HFFc6 (cell line): ENCODE data around the gene CD86. TPM values are rescaled to one million over a fixed set of nuclear protein-coding genes. Genes with fewer than 3 reads are reported as not detected.

Experiments used
- DNase-seq: peaks from one replicate; pipeline ENCODE4 v3.0.0-alpha.2; 2018
- H3K27ac Mint-ChIP-seq: 2 replicates; pipeline ENCODE4 v1.8.0; 2020; ENCODE audit warnings: mild to moderate bottlenecking, mixed read lengths
- H3K27me3 Mint-ChIP-seq: 2 replicates; pipeline ENCODE4 v1.8.0; 2021; ENCODE audit warnings: mild to moderate bottlenecking, moderate library complexity, mixed read lengths; ENCODE audit not compliant: insufficient read depth
- H3K36me3 Mint-ChIP-seq: 2 replicates; pipeline ENCODE4 v1.8.0; 2021; ENCODE audit warnings: low read depth, mixed read lengths
- H3K4me1 Mint-ChIP-seq: 2 replicates; pipeline ENCODE4 v1.8.0; 2020; ENCODE audit warnings: low read depth, mixed read lengths
- H3K4me3 Mint-ChIP-seq: 2 replicates; pipeline ENCODE4 v1.8.0; 2020; ENCODE audit warnings: mild to moderate bottlenecking, moderate library complexity, mixed read lengths
- H3K9me3 Mint-ChIP-seq: 2 replicates; pipeline ENCODE4 v1.8.0; 2020; ENCODE audit warnings: mild to moderate bottlenecking, mixed read lengths
- total RNA-seq, 6 experiments: library from RNA; stranded (reverse); fragmentation: NEBNext Ultra II Directional; extraction: Animal tissue kit (Norgen Biotek cat#: 25700); gene quantifications; 2 replicates in 1 of 6; 3 replicates in 5 of 6; pipeline ENCODE4 v1.2.3, GENCODE V29; 2021
- TF ChIP-seq, protein P1 (sequence below): fragments of 200-600 bp; sonication (generic); IDR thresholded peaks from 2 replicates; pipeline ENCODE4 v1.5.0; 2021; ENCODE audit warnings: antibody characterized with exemption, mild to moderate bottlenecking

The CD86 gene
- total RNA-seq, 6 experiments from 2014 or later: not detected

DNA sequence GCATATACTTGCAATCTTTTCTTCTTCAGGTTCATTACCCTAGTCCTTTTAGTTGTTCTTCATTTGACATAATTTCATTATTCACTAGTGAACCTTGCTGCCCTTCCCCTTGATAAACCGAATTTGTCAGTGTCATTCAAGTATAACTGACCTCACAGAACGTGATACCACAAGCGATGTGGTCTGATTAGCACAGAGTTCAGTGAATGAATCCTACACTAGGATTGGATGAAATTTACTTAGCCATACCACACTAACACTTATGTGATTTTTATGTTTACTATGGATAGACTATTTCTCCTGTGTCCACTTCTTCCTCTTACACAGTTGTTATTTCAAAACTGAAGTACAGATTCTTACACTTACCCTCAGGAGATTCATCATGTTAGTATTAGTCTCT is 27.2 kb downstream of the CD86 start:
- Mint-ChIP-seq H3K4me1 (no peaks in the 10 kb centered on the region), H3K27ac (no peak overlapping the region), H3K4me3 (no peak overlapping the region), H3K36me3 (no peaks in the 10 kb centered on the region), H3K27me3 (peaks cover 35% of the 10 kb centered on the region), H3K9me3 (no peaks in the 10 kb centered on the region)
- TF ChIP-seq, protein P1, sequence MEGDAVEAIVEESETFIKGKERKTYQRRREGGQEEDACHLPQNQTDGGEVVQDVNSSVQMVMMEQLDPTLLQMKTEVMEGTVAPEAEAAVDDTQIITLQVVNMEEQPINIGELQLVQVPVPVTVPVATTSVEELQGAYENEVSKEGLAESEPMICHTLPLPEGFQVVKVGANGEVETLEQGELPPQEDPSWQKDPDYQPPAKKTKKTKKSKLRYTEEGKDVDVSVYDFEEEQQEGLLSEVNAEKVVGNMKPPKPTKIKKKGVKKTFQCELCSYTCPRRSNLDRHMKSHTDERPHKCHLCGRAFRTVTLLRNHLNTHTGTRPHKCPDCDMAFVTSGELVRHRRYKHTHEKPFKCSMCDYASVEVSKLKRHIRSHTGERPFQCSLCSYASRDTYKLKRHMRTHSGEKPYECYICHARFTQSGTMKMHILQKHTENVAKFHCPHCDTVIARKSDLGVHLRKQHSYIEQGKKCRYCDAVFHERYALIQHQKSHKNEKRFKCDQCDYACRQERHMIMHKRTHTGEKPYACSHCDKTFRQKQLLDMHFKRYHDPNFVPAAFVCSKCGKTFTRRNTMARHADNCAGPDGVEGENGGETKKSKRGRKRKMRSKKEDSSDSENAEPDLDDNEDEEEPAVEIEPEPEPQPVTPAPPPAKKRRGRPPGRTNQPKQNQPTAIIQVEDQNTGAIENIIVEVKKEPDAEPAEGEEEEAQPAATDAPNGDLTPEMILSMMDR: no peak
- DNase-seq: no peak

DNA sequence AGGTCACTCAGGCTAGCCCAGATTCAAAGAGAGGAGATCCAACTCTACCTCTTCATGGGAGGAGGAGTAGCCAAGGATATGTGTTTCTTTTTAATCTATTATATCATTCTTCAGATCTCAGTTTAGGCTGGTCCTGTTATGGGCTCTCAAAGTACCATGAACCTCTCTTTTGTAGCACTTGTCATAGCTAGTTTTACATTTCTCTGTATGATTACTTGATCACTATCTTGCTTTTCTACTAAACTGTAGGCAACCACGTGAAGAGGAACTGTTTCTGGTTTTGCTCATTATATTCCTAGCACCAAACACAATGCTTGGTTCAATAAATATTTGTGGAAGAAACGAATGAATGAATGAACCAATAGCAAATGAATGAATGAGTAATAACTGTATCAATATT is 29.6 kb downstream of the CD86 start:
- H3K9me3 Mint-ChIP-seq: no peaks in the 10 kb centered on the region
- H3K4me3 Mint-ChIP-seq: no peak overlapping the region
- H3K27ac Mint-ChIP-seq: no peak overlapping the region
- DNase-seq: no peak
- TF ChIP-seq, protein P1: no peak
- H3K36me3 Mint-ChIP-seq: no peaks in the 10 kb centered on the region
- H3K27me3 Mint-ChIP-seq: peaks cover 41% of the 10 kb centered on the region
- H3K4me1 Mint-ChIP-seq: no peaks in the 10 kb centered on the region

DNA sequence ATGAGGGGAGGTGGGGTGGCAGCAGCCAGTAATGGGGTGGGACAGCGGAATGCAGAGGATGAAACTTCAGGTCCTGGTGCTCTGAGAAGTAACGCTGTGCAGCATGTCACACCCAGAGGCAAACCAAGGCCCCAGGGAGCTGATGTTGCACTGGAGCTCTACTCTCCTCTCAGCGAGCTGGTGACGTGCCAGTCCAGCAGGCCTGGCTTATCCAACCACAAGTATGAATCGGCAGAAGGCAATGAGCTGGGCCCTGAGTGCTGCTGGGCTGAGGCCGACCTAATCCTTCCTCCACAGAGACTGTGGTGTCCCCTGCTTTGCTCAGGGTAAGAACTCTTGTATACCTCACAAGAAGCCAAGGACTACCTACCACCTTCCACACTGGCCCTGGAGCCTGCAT is 30.5 kb downstream of the CD86 start:
- no peak overlapping the region for H3K27ac Mint-ChIP-seq
- peak; percentile 5 for DNase-seq
- no peaks in the 10 kb centered on the region for H3K36me3 Mint-ChIP-seq
- no peak overlapping the region for H3K4me3 Mint-ChIP-seq
- H3K4me1 Mint-ChIP-seq: no peaks in the 10 kb centered on the region
- H3K27me3 Mint-ChIP-seq: peaks cover 35% of the 10 kb centered on the region
- H3K9me3 Mint-ChIP-seq: no peaks in the 10 kb centered on the region
- TF ChIP-seq, protein P1: no peak

DNA sequence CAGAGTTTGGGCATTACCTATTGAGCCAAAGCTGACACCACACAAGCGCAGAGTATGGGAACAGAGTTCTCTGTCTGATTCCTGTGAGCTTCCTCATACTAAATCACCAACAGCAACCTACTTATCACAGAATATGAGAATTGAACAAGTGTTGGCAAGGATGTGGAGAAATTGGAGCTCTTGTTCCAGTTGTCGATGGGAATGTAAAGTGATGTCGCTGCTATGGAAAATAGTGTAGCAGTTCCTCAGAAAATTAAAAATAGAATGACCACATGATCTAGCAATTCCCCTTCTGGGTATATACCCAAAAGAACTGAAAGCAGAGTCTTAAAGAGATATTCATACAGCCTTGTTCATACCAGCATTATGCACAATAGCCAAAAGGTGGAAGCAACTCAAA is 33.4 kb downstream of the CD86 start:
- no peaks in the 10 kb centered on the region for H3K36me3 Mint-ChIP-seq

DNA sequence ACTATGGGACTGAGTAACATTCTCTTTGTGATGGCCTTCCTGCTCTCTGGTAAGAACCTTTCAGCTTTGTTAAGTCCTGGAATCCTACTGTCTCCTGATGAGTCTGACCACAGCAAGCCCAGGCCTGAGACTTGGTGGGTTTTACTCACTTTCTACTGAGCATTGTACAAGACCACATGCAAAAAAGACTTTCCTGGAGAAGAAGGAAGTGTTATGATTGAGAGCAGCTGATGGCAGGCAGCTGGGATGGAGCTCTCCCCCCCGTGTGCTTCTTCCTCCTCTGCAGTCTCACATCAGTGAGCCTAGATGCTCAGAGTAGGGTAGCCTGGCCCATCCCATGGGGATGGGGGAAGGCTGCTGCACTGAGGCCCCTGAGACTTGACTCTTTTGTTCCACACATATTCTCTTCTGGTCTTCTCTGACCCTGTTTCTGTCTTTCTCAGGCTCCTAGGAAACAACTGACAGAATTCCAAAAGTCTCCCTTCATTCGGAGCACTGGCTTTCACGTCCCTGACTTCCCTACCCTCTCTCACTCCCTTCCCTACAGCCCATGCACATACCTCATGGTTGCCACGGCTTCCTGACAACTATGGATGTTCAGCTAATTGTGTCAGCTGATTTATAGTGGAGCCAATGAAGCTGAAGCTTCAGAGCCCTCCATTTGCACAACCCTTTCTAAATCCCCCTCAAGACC is 36.6 kb downstream of the CD86 start:
- no peak for DNase-seq
- peaks cover 8% of the 10 kb centered on the region; the same call in 1 of the 2 replicates for H3K4me1 Mint-ChIP-seq
- TF ChIP-seq, protein P1: no peak
- H3K9me3 Mint-ChIP-seq: no peaks in the 10 kb centered on the region
- peaks cover 19% of the 10 kb centered on the region for H3K27me3 Mint-ChIP-seq
- H3K4me3 Mint-ChIP-seq: no peak overlapping the region; the same call in 1 of the 2 replicates
- H3K27ac Mint-ChIP-seq: no peak overlapping the region
- H3K36me3 Mint-ChIP-seq: no peaks in the 10 kb centered on the region

More for the DNA sequence above, 33.4 kb downstream of the CD86 start:
- Mint-ChIP-seq H3K4me3 (no peak overlapping the region), H3K27ac (no peak overlapping the region), H3K27me3 (peaks cover 33% of the 10 kb centered on the region), H3K4me1 (peaks cover 8% of the 10 kb centered on the region; the same call in 1 of the 2 replicates), H3K9me3 (no peaks in the 10 kb centered on the region)
- no peak for DNase-seq
- TF ChIP-seq, protein P1: no peak
